GM21526 (cell line): ENCODE data around the gene NEUROD2.

Experiments
- ATAC-seq: cut with Tn5 transposase; IDR thresholded peaks from one replicate; pipeline ENCODE4 v1.9.1; 2021; ENCODE audit warnings: moderate library complexity; ENCODE audit not compliant: unreplicated experiment, low FRiP score

NEUROD2 gene

DNA sequence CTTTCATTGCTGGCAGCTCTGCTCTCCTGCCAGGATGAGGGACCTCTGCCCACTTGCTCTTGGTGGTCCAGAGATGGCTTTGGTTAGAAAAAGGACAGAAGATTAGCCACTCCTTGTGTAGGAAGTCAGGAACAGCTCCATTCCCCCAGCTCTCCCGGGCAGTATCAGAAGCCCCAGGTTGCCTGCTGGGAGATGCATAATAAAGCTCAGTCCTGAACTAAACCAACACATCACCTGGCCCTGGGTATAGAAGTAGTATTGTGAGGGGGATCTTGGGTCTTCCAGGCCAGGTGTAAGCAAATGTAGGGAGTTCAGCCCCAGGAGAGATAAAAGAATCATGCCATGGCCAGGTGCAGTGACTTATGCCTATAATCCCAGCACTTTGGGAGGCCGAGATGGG, 52.4 kb downstream of the NEUROD2 start:
- no peak for ATAC-seq
